Activated T-helper 17 cell treated with anti-CD3 and anti-CD28 coated beads, Interleukin-2, amount 50 U/mL, for 72 hours (primary cell): ENCODE measurements around the gene ACOT7. TPM values are rescaled to one million over a fixed set of nuclear protein-coding genes. Genes with fewer than 3 reads are reported as not detected.

Experiments
- ATAC-seq: fragments of 150-1000 bp; cut with Tn5 transposase; replicated peaks from 2 replicates; pipeline ENCODE4 v1.10.0; 2021; ENCODE audit warnings: mild to moderate bottlenecking, moderate library complexity
- H3K27ac Mint-ChIP-seq: one replicate; pipeline ENCODE4 v1.8.0; 2022; ENCODE audit warnings: mixed read lengths
- H3K27me3 Mint-ChIP-seq: one replicate; pipeline ENCODE4 v1.8.0; 2022; ENCODE audit warnings: mixed read lengths
- H3K36me3 Mint-ChIP-seq: one replicate; pipeline ENCODE4 v1.8.0; 2022; ENCODE audit warnings: low read depth, mild to moderate bottlenecking, mixed read lengths
- H3K4me1 Mint-ChIP-seq: one replicate; pipeline ENCODE4 v1.8.0; 2022; ENCODE audit warnings: mixed read lengths
- H3K4me3 Mint-ChIP-seq: one replicate; pipeline ENCODE4 v1.8.0; 2022; ENCODE audit warnings: mild to moderate bottlenecking, mixed read lengths
- H3K9me3 Mint-ChIP-seq: one replicate; pipeline ENCODE4 v1.8.0; 2022; ENCODE audit warnings: mixed read lengths
- total RNA-seq, 2 donors: library from RNA; stranded (reverse); gene quantifications; one replicate each; pipeline ENCODE4 v1.2.3, GENCODE V29; 2022

ACOT7 gene
- total RNA-seq, 2 donors from 2014 or later: 43.5 to 96.3 TPM

DNA sequence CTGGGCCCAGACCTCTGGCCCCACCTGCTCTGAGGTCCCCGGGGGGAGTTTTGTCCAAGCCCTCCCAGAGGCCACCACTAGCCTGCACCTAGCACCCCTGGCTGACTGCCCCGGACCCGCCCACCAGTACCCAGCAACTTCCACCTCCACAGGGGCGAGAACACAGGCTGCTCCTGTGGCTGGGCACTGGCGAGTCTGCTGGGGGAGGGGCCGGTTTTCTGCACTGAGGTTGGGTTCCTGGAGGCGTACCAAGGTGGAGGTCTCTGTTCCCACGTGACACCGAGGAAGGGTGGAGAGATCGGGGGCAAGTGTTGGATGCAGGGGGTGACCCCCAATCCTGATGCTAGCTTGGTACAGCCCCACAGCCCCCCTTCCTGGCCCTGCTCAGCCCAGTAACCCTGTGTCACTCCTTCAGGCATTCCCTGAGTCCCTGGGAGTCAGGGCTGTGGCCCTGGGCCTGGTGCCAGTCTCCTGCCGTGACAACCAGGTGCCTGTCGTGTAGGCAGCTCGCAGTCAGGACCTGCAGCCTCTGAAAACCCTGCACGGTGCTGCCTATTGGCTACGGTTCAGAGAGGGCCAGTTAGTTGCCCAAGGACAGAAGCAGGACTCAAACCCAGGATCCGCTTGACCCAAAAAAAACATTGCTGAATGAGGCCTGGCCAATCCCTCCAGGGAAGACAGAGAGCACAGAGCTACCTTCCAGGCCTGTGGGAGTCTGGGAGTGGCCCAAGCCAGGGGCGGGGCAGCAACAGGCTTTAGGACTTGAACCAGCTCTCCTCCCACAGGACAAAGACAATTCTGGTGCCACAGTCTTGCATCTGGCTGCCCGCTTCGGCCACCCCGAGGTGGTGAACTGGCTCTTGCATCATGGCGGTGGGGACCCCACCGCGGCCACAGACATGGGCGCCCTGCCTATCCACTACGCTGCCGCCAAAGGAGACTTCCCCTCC is 34.1 kb upstream of the ACOT7 start:
- no peaks in the 10 kb centered on the region for H3K36me3 Mint-ChIP-seq

DNA sequence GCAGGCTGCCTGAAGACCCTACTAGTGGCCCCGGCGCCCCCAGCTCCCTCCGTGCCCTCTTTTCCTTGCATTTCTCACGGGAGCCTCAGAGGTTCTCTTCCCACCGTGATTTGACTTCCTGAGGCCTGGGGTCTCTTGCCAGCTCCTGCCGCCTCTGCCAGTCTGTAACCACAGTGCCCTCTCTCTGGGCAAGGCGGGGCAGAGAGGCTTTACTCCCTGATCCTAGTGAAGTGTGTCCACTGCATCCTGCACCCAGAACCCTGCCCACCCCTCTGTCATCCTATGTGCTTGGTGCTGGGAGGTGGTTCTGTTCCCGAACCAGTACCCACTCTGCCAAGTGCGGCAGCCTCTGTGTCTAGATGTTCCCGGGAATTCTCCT is 33.4 kb upstream of the ACOT7 start:
- no peaks in the 10 kb centered on the region for H3K36me3 Mint-ChIP-seq
- no peak overlapping the region for H3K4me3 Mint-ChIP-seq
- H3K4me1 Mint-ChIP-seq: peaks cover 5% of the 10 kb centered on the region
- no peak overlapping the region for H3K27ac Mint-ChIP-seq
- H3K9me3 Mint-ChIP-seq: no peaks in the 10 kb centered on the region
- no peak for ATAC-seq
- peaks cover 3% of the 10 kb centered on the region for H3K27me3 Mint-ChIP-seq

More for the DNA sequence above, 34.1 kb upstream of the ACOT7 start:
- Mint-ChIP-seq H3K9me3 (no peaks in the 10 kb centered on the region), H3K27me3 (peaks cover 3% of the 10 kb centered on the region), H3K4me3 (no peak overlapping the region), H3K27ac (no peak overlapping the region), H3K4me1 (peaks cover 5% of the 10 kb centered on the region)
- no peak for ATAC-seq

DNA sequence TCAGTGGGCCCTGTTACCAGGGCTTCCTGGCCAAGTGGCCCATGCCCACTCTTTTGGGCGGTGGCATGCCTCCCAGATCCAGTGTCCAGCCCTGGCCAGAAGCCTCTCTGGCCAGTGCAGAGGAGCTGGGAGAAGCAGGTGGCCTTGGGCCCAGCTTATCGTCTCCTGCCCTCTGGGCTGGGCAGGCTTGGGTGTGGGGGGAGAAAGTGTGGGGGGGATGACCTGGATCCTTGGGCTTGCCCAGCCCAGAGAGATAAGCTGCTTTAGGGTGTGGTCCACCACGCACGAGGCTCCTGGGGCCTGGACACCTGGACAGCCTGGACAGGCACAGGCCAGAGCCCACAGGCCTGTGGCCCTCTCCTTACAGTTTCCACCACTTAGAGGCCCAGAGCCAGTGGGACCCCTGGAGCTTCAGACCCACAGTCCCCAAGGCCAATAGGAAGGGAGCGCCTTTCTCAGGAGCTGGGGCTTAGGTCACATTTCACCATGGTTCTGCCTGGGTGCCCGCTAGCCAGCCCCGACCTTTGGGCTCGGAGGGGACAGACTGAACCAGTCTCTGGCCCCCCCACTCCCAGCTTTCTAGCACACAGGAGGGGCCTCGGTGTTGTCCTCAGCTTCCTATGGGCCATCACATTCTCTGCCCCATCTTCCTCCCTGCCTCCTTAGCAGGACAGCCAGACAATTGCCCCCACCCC is 32.9 kb upstream of the ACOT7 start:
- H3K4me3 Mint-ChIP-seq: no peak overlapping the region
- no peak overlapping the region for H3K27ac Mint-ChIP-seq
- no peak for ATAC-seq
- H3K9me3 Mint-ChIP-seq: no peaks in the 10 kb centered on the region
- H3K4me1 Mint-ChIP-seq: peaks cover 5% of the 10 kb centered on the region
- H3K27me3 Mint-ChIP-seq: peaks cover 7% of the 10 kb centered on the region
- no peaks in the 10 kb centered on the region for H3K36me3 Mint-ChIP-seq

DNA sequence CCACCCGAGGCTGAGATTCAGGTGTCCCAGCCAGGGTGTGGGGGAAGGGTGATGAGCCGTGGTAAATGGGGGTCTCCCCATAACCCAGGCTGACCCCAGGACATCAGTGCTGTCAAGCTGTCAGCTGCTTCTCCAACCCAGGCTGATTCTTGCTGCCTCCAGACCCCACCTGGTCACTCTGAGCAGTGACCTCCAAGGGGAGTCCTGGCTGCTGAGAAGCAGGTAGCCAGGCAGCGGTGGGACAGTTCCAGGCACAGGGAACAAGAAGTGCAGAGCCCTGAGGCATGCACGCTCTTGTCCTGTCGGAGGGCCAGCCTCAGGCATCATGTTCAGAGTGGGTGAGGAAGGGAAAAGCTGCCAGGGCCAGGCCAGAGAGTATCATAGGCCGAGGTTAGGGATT is 32.1 kb upstream of the ACOT7 start:
- Mint-ChIP-seq H3K4me1 (peaks cover 5% of the 10 kb centered on the region), H3K27ac (no peak overlapping the region), H3K27me3 (peaks cover 8% of the 10 kb centered on the region), H3K4me3 (no peak overlapping the region), H3K36me3 (no peaks in the 10 kb centered on the region), H3K9me3 (no peaks in the 10 kb centered on the region)
- no peak for ATAC-seq

DNA sequence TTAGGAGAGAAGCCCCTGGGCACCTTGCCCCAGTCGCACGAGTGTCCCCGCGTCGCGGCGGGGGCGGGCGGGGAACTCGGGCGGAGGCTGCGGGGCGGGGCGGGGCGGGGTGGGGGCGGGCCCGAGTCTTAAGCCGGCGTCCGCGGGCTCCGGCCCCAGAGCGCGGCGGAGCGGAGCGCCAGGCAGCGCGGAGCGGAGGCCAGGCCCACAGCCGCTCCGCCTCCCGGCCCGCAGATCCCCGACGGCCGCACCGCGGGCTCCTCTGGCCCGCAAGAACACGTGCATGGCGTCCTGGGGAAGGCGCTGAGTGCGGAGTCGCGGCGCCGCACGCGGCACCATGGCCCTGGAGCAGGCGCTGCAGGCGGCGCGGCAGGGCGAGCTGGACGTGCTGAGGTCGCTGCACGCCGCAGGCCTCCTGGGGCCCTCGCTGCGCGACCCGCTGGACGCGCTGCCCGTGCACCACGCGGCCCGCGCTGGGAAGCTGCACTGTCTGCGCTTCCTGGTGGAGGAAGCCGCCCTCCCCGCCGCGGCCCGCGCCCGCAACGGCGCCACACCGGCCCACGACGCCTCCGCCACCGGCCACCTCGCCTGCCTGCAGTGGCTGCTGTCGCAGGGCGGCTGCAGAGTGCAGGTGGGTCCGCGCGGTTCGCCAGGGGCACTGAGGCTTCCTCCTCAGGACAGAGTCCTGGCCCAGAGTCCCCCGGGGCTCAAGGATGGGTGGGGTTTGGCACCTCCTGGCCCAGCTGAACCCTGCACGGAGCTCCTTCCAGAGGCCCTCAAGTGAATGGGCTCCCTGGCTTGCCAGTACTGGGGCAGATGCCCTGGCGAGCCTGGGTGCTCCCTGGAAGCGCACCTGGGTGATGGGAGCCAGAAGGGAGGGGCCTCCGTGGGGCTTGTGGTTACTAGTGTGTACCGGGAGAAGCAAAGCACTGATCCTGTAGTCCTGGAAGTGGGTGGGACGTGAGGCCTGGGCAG is 31.3 kb upstream of the ACOT7 start, which contains the start of gene ESPN:
Gene ESPN (plus strand): TSS at position 158 of the 975 bp plus-strand sequence. CDS start 180 bp downstream, at position 338.
- H3K9me3 Mint-ChIP-seq: no peaks in the 10 kb centered on the region
- peak within 1 kb of the TSS; percentile 64 for H3K4me3 Mint-ChIP-seq
- H3K27me3 Mint-ChIP-seq: peaks cover 8% of the 10 kb centered on the region

DNA sequence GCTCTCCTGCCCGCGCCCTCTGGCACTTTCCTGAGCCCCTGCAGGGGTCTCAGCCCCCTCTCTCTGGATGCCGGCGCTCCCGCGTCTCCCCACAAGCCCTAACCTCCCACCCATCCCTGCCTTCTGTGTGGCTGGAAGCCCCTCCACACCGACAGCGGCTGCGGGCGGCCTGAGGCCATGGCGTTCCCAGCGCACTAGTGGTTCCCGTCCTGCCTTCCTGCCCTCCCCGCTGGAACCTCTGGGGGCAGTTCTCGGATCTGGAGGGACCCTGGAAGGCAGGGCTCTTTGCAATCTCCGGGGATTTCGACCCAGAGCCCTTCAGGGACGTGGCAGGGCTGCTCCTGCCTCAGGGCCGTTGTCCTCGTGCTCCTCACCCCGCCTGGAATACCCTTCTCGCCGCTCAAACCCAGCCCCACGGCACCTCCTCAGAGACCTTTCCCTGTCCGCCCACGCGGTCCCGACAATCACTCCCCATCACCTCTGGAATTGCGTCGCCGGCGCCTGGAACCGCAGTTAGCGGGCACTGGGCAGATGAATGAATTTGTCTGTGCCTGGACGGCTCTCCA is 30.5 kb upstream of the ACOT7 start:
- Mint-ChIP-seq H3K9me3 (no peaks in the 10 kb centered on the region), H3K4me3 (peak overlapping the region; percentile 64), H3K4me1 (peaks cover 5% of the 10 kb centered on the region), H3K27ac (no peak overlapping the region), H3K36me3 (no peaks in the 10 kb centered on the region), H3K27me3 (peaks cover 8% of the 10 kb centered on the region)
- ATAC-seq: no peak

More for the DNA sequence above, 31.3 kb upstream of the ACOT7 start, which contains the start of gene ESPN:
- ATAC-seq: peak; percentile 37
- H3K36me3 Mint-ChIP-seq: no peaks in the 10 kb centered on the region
- H3K4me1 Mint-ChIP-seq: peaks cover 5% of the 10 kb centered on the region
- H3K27ac Mint-ChIP-seq: no peak within 1 kb of the TSS

DNA sequence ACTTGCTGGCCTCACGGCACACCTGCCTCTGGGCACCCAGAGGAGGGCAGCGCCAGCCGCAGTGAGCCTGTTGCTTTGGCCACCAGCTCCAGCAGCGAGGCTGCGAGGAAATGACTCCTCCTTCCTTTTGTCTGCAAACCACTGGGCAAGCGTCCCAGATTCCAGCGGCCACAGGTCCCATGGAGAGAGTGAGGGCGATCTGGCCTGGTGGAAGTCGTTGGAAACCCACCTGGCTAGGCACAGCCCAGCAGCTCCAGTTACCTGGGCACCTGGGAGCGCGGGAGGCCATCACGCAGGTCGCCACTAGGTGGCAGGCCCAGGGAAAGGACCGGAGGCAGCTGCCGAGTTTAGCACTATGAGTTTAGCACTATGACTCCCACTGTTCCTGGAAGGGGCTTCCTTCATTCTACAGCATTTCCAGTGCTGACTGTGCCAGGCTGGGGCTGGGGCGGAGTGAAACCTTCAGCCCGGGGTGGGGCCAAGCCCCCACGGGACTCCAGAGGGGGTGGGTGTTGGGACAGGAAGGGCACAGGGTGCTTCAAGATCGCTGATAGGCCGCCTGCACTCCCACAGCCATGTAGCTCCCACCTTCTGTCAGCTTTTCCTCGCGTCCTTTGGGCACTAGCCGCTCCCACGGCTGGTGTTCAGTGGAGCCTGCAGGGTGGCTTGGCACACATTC is 29.9 kb upstream of the ACOT7 start:
- Mint-ChIP-seq H3K4me1 (peaks cover 5% of the 10 kb centered on the region), H3K27me3 (peaks cover 8% of the 10 kb centered on the region), H3K4me3 (peak overlapping the region; percentile 64), H3K36me3 (no peaks in the 10 kb centered on the region), H3K27ac (no peak overlapping the region), H3K9me3 (no peaks in the 10 kb centered on the region)
- peak; percentile 79 for ATAC-seq

DNA sequence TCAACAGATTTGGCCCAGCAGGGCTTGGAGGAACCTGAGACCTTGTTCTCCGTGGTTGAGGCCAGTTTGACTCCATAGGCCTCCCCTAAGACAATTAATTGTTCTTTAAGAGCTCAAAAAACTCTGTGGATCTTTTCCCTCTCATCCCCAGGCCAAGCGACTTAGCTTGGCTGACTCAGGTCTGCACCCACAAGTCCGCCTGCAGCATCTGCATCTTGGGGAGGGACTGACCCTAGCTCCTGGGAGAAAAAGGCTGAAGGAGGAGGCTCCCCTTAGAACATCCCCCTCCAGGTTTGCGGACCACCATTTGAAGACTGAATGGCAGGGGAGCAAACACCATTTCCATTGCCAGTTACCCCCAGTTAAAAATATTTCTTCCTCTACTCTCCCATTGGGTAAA is 27.7 kb upstream of the ACOT7 start:
- no peaks in the 10 kb centered on the region for H3K36me3 Mint-ChIP-seq
- H3K4me3 Mint-ChIP-seq: no peak overlapping the region
- peaks cover 22% of the 10 kb centered on the region for H3K27me3 Mint-ChIP-seq
- no peaks in the 10 kb centered on the region for H3K9me3 Mint-ChIP-seq
- no peak for ATAC-seq
- peaks cover 5% of the 10 kb centered on the region for H3K4me1 Mint-ChIP-seq
- no peak overlapping the region for H3K27ac Mint-ChIP-seq

DNA sequence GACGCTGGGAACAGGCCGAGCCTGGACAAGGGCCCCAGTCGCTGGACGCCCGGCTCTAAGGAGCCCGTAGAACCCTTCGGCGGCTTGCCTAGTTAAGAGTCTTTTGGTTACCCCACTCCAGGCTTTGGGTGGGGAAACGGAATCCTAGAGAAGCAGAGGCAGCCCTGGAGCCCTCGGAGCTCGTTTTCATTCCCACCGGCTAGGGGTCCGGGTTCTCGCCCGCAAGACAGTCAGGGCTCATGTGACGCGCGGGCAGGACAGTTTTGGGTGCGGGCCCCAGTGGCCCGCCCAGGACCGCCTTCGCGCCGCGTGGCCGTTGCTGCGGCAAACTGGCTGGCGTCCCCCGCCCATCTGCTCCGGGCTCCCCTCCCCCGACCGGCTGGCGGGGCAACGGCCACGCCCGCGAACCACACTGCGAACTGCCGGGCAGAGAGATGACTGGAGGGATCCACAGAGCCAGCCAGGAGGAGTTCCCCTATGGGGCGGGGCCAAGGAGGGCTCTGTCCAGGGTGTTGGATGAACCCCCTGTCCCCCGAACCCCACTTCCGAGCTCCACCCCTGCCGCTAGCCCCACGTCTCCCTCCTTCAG is 27.0 kb upstream of the ACOT7 start:
- ATAC-seq: no peak
- H3K9me3 Mint-ChIP-seq: no peaks in the 10 kb centered on the region
- no peak overlapping the region for H3K27ac Mint-ChIP-seq
- H3K4me3 Mint-ChIP-seq: peak overlapping the region; percentile 12
- peaks cover 30% of the 10 kb centered on the region for H3K27me3 Mint-ChIP-seq
- peaks cover 5% of the 10 kb centered on the region for H3K4me1 Mint-ChIP-seq
- H3K36me3 Mint-ChIP-seq: no peaks in the 10 kb centered on the region

DNA sequence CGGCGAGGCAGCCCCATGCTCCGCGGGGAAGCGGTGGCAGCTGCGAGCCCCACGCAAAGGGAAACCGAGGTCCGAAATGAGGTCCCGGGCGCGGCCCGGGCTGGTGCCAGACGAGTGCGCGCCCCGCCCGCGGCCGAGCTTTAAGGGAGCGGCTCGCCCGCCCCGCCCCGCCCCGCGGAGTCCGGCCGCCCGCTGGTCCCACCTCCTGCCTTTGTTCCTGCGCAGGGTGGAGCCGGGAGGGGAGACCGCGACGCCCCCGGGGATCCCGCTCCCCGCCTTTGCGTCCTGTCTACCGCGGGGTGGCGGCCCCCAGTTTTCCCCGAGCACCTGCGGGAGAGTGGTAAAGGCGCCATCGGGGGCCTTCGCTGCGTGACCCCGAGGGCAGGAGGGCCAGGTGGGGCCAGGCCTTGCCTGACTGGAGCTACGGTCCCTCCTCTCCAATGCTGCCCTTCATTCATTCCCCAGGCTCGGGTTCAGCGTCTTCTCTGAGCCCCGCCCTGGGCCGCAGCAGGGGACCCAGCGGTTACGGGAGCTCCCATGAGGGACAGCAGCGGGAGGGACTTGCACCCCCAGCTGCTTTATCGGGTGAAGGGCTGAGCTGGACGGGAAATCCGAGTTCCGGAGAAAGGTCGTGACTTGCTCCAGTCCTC is 26.4 kb upstream of the ACOT7 start, which contains the start of gene HES2:
Gene HES2 (minus strand): TSS at position 116 of the 650 bp plus-strand sequence. CDS start 99 bp downstream, at position 17.
- no peaks in the 10 kb centered on the region for H3K36me3 Mint-ChIP-seq
- peak; percentile 13 for ATAC-seq
- H3K9me3 Mint-ChIP-seq: no peaks in the 10 kb centered on the region
- H3K4me1 Mint-ChIP-seq: peaks cover 5% of the 10 kb centered on the region
- H3K27ac Mint-ChIP-seq: no peak within 1 kb of the TSS
- H3K4me3 Mint-ChIP-seq: peak within 1 kb of the TSS; percentile 12
- peaks cover 34% of the 10 kb centered on the region for H3K27me3 Mint-ChIP-seq

DNA sequence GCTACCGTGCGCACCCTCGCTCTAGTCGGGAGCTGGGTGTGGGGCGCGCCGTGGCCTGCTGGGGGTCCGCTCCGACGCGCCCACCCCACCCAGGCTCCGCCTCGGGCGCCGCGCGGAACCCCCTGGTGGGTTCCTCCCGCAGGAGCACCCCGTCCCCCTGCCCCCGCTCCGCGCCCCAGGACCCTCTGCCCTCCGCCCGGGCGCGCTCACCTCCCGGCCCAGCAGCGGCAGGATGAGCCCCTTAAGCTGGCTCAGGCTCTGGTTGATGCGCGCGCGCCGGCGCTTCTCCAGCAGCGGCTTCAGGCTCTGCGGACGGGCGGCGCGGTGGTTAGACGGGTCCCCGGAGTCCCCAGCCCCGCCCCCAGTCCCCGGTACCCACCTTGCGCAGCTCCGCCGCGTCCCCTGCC is 25.8 kb upstream of the ACOT7 start:
- Mint-ChIP-seq H3K4me1 (peaks cover 7% of the 10 kb centered on the region), H3K27ac (no peak overlapping the region), H3K9me3 (no peaks in the 10 kb centered on the region), H3K36me3 (no peaks in the 10 kb centered on the region), H3K27me3 (peaks cover 36% of the 10 kb centered on the region), H3K4me3 (no peak overlapping the region)
- no peak for ATAC-seq

DNA sequence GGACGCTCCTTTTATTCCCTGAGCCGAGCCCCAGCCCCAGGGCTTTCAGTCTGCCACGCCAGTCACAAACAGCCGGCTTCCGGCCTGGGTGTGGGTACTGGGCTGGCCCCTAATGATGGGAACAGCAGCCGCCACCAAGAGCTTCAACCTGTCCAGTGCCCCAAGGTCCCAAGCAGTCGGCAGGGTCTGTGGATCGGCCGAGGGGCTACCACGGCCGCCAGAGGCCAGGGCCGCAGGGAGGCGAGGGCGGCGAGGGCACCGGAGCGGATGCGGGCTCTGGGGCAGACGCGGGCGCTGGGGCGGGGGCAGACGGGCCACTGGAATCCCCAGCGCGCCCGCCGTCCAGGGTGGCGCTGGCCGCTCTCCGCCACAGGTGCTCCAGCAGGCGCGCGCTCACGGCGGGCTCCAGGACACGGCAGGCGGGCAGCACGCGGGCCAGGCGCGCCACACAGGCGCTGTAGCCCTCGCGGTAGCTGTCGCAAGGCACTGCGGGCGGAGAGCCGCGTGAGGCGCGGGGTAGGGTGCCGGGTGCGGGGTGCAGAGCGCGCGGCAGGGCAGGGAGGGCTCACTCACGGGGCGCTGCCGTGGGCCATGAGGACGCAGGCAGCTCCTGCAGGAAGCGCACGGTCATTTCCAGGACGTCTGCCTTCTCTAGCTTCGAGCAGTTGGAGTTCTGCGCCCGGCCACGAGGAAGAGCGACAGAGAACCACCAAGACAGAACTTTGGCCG is 25.3 kb upstream of the ACOT7 start:
- H3K27me3 Mint-ChIP-seq: peaks cover 36% of the 10 kb centered on the region
- H3K36me3 Mint-ChIP-seq: no peaks in the 10 kb centered on the region
- no peak for ATAC-seq
- H3K4me1 Mint-ChIP-seq: peaks cover 6% of the 10 kb centered on the region
- no peak overlapping the region for H3K27ac Mint-ChIP-seq
- no peak overlapping the region for H3K4me3 Mint-ChIP-seq
- no peaks in the 10 kb centered on the region for H3K9me3 Mint-ChIP-seq
